HepG2 (cell line): ENCODE measurements around the gene ZNF282. TPM values are rescaled to one million over a fixed set of nuclear protein-coding genes. Genes with fewer than 3 reads are reported as not detected.

Experiments
- MTERF4 ChIP-seq: sonication (generic); formaldehyde crosslinking; IDR thresholded peaks from 2 replicates; pipeline ENCODE4 v1.8.0; 2023; ENCODE audit warnings: mild to moderate bottlenecking, missing genetic modification reagents
- MTF1 ChIP-seq: sonication (generic); formaldehyde crosslinking; IDR thresholded peaks from 2 replicates; pipeline ENCODE4 v1.5.0; 2020; ENCODE audit warnings: missing genetic modification reagents
- MXD3 ChIP-seq: IDR thresholded peaks from 2 replicates; pipeline ENCODE4 v1.6.1; 2016; ENCODE audit warnings: mild to moderate bottlenecking, missing biosample characterization, missing genetic modification reagents
- PHF21A ChIP-seq: sonication (generic); formaldehyde crosslinking; IDR thresholded peaks from 2 replicates; pipeline ENCODE4 v1.5.0; 2020; ENCODE audit warnings: mild to moderate bottlenecking, missing genetic modification reagents
- POLR2AphosphoS5 ChIP-seq: IDR thresholded peaks from 2 replicates; pipeline ENCODE4 v1.6.1; 2012; ENCODE audit warnings: low read depth, low read length
- SKIL ChIP-seq: sonication (generic); formaldehyde crosslinking; IDR thresholded peaks from 2 replicates; pipeline ENCODE4 v1.8.0; 2022; ENCODE audit warnings: missing genetic modification reagents, mild to moderate bottlenecking, moderate library complexity, borderline replicate concordance
- SNAPC2 ChIP-seq: sonication (generic); formaldehyde crosslinking; IDR thresholded peaks from 2 replicates; pipeline ENCODE4 v1.8.1; 2022; ENCODE audit warnings: mild to moderate bottlenecking, missing genetic modification reagents
- STAG1 ChIP-seq: sonication (generic); formaldehyde crosslinking; IDR thresholded peaks from 2 replicates; pipeline ENCODE4 v1.4.0; 2020; ENCODE audit warnings: missing genetic modification reagents
- TARDBP ChIP-seq: sonication (generic); formaldehyde crosslinking; IDR thresholded peaks from 2 replicates; pipeline ENCODE4 v1.8.0; 2022; ENCODE audit warnings: mild to moderate bottlenecking, missing genetic modification reagents
- TCF7L2 ChIP-seq: IDR thresholded peaks from 2 replicates; pipeline ENCODE4 v1.6.1; 2011; ENCODE audit warnings: mild to moderate bottlenecking, low read depth, low read length, moderate library complexity
- ZBTB4 ChIP-seq: sonication (generic); formaldehyde crosslinking; IDR thresholded peaks from 2 replicates; pipeline ENCODE4 v1.4.0; 2020; ENCODE audit warnings: missing genetic modification reagents, mild to moderate bottlenecking, borderline replicate concordance
- ZNF230 ChIP-seq: sonication (generic); formaldehyde crosslinking; IDR thresholded peaks from 2 replicates; pipeline ENCODE4 v1.4.0; 2020; ENCODE audit warnings: mild to moderate bottlenecking, missing genetic modification reagents
- ZNF660 ChIP-seq: sonication (generic); formaldehyde crosslinking; IDR thresholded peaks from 2 replicates; pipeline ENCODE4 v1.5.1; 2020; ENCODE audit warnings: mild to moderate bottlenecking, low read depth, missing genetic modification reagents, borderline replicate concordance
- ZNF7 ChIP-seq: IDR thresholded peaks from 2 replicates; pipeline ENCODE4 v1.6.1; 2016; ENCODE audit warnings: missing biosample characterization, missing genetic modification reagents
- ZNF710 ChIP-seq: sonication (generic); formaldehyde crosslinking; IDR thresholded peaks from 2 replicates; pipeline ENCODE4 v1.5.0; 2020; ENCODE audit warnings: mild to moderate bottlenecking, missing genetic modification reagents, borderline replicate concordance
- ZNF761 ChIP-seq: sonication (generic); formaldehyde crosslinking; conservative IDR thresholded peaks from 2 replicates; pipeline ENCODE4 v1.4.0; 2020; ENCODE audit warnings: mild to moderate bottlenecking, missing genetic modification reagents
- ZSCAN25 ChIP-seq: sonication (generic); formaldehyde crosslinking; IDR thresholded peaks from 2 replicates; pipeline ENCODE4 v1.8.0; 2022; ENCODE audit warnings: mild to moderate bottlenecking, missing genetic modification reagents
- polyA plus RNA-seq, 8 experiments: library from polyadenylated mRNA; depleted of rRNA in 3 of 8; stranded (reverse) in 7 of 8; unstranded in 1 of 8; fragments of >200 nt; fragmentation: Illumina TruSeq in 4 of 8; extraction: Trizol in 4 of 8; gene quantifications; 2 replicates each; pipeline versions ENCODE4 v1.2.1 to v1.2.3, GENCODE V29; 2011 to 2016; ENCODE audit warnings: low read depth in 4 of 8, missing spikeins in 1 of 8, mixed read lengths in 1 of 8; ENCODE audit not compliant: insufficient read depth in 1 of 8
- total RNA-seq, 5 experiments: library from RNA; depleted of rRNA; stranded (reverse); fragments of >200 nt; fragmentation: Illumina TruSeq; extraction: Trizol; gene quantifications; 2 replicates each; pipeline ENCODE4 v1.2.3, GENCODE V29; 2016; ENCODE audit warnings: low read depth in 1 of 5
- TF ChIP-seq, protein P1 (sequence below): sonication (generic); formaldehyde crosslinking; IDR thresholded peaks from 2 replicates; pipeline ENCODE4 v1.5.1; 2020; ENCODE audit warnings: missing genetic modification reagents, mild to moderate bottlenecking, borderline replicate concordance
- TF ChIP-seq, protein P2 (sequence below): sonication (generic); formaldehyde crosslinking; IDR thresholded peaks from 2 replicates; pipeline ENCODE4 v1.4.0; 2020; ENCODE audit warnings: mild to moderate bottlenecking, missing genetic modification reagents

Gene ZNF282
- total and polyA plus RNA-seq, 2 of the 13 experiments (the other 11 are each of a cell fraction or from before 2014, with no cell fraction given), result 9.1 to 20.9 TPM

DNA sequence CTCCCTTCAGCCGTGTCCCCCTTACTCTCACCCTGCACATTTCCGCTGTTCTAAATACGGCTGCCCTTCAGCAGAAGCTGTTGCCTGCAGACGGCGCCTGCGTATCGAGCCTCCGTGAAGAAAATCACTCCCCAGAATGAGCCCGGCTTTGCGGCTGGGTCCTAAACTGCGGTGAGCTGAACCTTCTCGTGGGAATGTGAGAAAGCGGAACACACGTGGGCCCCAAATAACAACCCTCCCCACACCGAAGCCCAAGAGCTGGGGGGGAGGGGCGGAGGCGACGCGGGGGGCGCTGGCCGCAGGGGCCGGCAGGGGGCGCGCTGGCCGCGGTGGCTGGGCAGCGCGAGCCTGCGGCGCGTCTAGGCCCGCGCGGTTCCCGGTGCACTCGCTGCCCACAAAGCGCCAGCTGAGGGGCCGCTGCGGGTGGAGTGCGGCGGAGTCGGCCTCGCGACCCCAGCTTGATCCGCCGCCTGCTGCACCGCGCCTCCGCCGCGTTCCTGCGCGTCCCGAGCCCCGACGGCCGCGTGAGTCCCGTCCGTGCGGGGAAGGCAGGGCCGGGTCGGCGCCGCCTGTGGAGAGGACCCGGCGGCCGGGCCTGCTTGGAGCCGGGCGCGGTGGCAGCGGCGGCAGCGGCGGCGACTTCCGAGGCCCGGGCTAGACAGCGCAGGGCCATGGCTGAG, 48.1 kb upstream of the ZNF282 start, which contains the start of gene ZNF398 (continued):
- TF ChIP-seq ZBTB4 (CRISPR knock-in tag), result no peak
- TF ChIP-seq ZNF660, result no peak
- TF ChIP-seq PHF21A (CRISPR knock-in tag), result no peak; the same call in 1 of the 2 replicates
- peak; percentile 35; the same call in 1 of the 2 replicates for TF ChIP-seq ZNF761
- TF ChIP-seq SNAPC2, result no peak
- 0 out of 2 replicates have a peak, but pooled peaks have one; percentile 17 for TF ChIP-seq MXD3 (CRISPR knock-in tag)
- TF ChIP-seq, protein P1, sequence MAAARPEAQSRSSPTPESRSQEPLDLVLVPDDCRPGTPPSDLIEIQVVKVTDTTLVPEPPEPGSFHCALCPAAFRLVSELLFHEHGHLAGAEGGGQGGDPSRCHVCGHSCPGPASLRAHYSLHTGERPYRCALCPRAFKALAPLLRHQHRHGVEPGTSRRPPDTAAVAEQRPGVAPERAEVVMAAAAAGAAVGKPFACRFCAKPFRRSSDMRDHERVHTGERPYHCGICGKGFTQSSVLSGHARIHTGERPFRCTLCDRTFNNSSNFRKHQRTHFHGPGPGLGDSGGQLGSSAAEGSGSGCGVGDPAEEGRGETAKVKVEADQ, result no peak; the same call in 1 of the 2 replicates
- no peak for TF ChIP-seq MTERF4 (CRISPR knock-in tag)
- no peak for TF ChIP-seq TCF7L2
- no peak for TF ChIP-seq MTF1 (CRISPR knock-in tag)
- no peak for TF ChIP-seq ZNF7
- 0 out of 2 replicates have a peak, but pooled peaks have one; percentile 26 for TF ChIP-seq SKIL (CRISPR knock-in tag)
- no peak for TF ChIP-seq ZSCAN25 (CRISPR knock-in tag)
- TF ChIP-seq ZNF710 (CRISPR knock-in tag), result no peak; the same call in 1 of the 2 replicates
- TF ChIP-seq POLR2AphosphoS5, result peak; percentile 47
- no peak for TF ChIP-seq STAG1
- TF ChIP-seq, protein P2, sequence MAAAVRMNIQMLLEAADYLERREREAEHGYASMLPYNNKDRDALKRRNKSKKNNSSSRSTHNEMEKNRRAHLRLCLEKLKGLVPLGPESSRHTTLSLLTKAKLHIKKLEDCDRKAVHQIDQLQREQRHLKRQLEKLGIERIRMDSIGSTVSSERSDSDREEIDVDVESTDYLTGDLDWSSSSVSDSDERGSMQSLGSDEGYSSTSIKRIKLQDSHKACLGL (CRISPR knock-in tag), result no peak
- peak; percentile 16; the same call in 1 of the 2 replicates for TF ChIP-seq ZNF230 (CRISPR knock-in tag)
- no peak for TF ChIP-seq TARDBP (CRISPR knock-in tag)
